Tibial nerve (tissue), 4 donors: ENCODE data around the gene NDEL1.

ENCODE experiments used
- EP300 ChIP-seq, 2 donors: sonication (generic); formaldehyde crosslinking; IDR thresholded peaks; one replicate each; pipeline ENCODE4 v1.6.1; 2017; ENCODE audit warnings: antibody characterized with exemption in 2 of 2, mild to moderate bottlenecking in 1 of 2
- TF ChIP-seq, protein P1 (sequence below), 5 experiments: fragments of 200-600 bp in 3 of 5; fragments of 450-650 bp in 2 of 5; sonication (generic) in 3 of 5; IDR thresholded peaks; one replicate each; pipeline ENCODE4 v1.5.1; 2016 to 2019; ENCODE audit warnings: antibody characterized with exemption in 5 of 5, mild to moderate bottlenecking in 3 of 5, moderate library complexity in 2 of 5

DNA sequence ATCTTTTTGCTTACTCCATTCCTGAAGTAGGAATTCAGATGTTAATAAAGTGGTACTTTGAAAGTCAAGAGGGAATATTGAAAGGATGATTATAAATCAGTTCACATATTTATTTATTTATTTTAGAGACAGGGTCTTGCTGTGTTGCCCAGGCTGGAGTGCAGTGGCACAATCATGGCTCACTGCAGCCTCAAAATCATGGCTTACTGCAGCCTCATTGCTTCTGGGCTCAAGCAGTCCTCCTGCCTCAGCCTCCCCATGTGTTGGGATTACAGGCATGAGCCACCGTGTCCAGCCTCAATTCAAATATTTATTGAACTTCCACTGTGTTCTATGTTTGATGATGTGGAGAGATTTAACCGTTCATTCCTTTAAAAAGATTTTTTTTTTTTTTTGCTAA lies 6.6 kb downstream of the NDEL1 start:
- TF ChIP-seq, protein P1, sequence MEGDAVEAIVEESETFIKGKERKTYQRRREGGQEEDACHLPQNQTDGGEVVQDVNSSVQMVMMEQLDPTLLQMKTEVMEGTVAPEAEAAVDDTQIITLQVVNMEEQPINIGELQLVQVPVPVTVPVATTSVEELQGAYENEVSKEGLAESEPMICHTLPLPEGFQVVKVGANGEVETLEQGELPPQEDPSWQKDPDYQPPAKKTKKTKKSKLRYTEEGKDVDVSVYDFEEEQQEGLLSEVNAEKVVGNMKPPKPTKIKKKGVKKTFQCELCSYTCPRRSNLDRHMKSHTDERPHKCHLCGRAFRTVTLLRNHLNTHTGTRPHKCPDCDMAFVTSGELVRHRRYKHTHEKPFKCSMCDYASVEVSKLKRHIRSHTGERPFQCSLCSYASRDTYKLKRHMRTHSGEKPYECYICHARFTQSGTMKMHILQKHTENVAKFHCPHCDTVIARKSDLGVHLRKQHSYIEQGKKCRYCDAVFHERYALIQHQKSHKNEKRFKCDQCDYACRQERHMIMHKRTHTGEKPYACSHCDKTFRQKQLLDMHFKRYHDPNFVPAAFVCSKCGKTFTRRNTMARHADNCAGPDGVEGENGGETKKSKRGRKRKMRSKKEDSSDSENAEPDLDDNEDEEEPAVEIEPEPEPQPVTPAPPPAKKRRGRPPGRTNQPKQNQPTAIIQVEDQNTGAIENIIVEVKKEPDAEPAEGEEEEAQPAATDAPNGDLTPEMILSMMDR (IDR thresholded peaks at IDR 0.05): no peak
- no peak for TF ChIP-seq EP300 (IDR thresholded peaks at IDR 0.05)
